Natural killer cell treated with Interleukin-12 subunit alpha and Interleukin-12 subunit beta and Interleukin-15 and Interleukin-18, amount 100 ng/mL, for 72 hours (primary cell): ENCODE data around the gene DNAJB12. TPM values are rescaled to one million over a fixed set of nuclear protein-coding genes. Genes with fewer than 3 reads are reported as not detected.
"Not testable (repeated sequence)": the region's sequence is repeated elsewhere in the genome, so short reads cannot be mapped to it uniquely, and the experiment has no call there.

ENCODE experiments used
- ATAC-seq, 2 donors: fragments of 150-1000 bp; cut with Tn5 transposase in 1 of 2; sonication (Bioruptor Pico), chemical (Tn5 transposase) in 1 of 2; 2 replicates each; pipeline ENCODE4 v1.10.0; 2021
- DNase-seq: peaks from one replicate; pipeline ENCODE4 v3.0.0; 2022; ENCODE audit warnings: low spot score
- H3K27ac Mint-ChIP-seq, 2 donors: 1 replicate in 1 of 2; 2 replicates in 1 of 2; pipeline ENCODE4 v1.8.0; 2022; ENCODE audit warnings: mixed read lengths in 2 of 2, mild to moderate bottlenecking in 1 of 2, moderate library complexity in 1 of 2
- H3K27me3 Mint-ChIP-seq, 2 donors: 1 replicate in 1 of 2; 2 replicates in 1 of 2; pipeline ENCODE4 v1.8.0; 2022; ENCODE audit warnings: mixed read lengths in 2 of 2
- H3K36me3 Mint-ChIP-seq: one replicate; pipeline ENCODE4 v1.8.0; 2022; ENCODE audit warnings: mixed read lengths
- H3K4me1 Mint-ChIP-seq, 2 donors: 1 replicate in 1 of 2; 2 replicates in 1 of 2; pipeline ENCODE4 v1.8.0; 2022; ENCODE audit warnings: low read depth in 2 of 2, mixed read lengths in 2 of 2, mild to moderate bottlenecking in 1 of 2
- H3K4me3 Mint-ChIP-seq: one replicate; pipeline ENCODE4 v1.8.0; 2022; ENCODE audit warnings: mixed read lengths
- H3K9me3 Mint-ChIP-seq: 2 replicates; pipeline ENCODE4 v1.8.0; 2022; ENCODE audit warnings: mixed read lengths
- total RNA-seq, 2 donors: library from RNA; stranded (reverse); gene quantifications; one replicate each; pipeline ENCODE4 v1.2.3, GENCODE V29; 2022

DNAJB12 gene
- total RNA-seq, 2 donors from 2014 or later = 39.5 to 39.7 TPM

DNA sequence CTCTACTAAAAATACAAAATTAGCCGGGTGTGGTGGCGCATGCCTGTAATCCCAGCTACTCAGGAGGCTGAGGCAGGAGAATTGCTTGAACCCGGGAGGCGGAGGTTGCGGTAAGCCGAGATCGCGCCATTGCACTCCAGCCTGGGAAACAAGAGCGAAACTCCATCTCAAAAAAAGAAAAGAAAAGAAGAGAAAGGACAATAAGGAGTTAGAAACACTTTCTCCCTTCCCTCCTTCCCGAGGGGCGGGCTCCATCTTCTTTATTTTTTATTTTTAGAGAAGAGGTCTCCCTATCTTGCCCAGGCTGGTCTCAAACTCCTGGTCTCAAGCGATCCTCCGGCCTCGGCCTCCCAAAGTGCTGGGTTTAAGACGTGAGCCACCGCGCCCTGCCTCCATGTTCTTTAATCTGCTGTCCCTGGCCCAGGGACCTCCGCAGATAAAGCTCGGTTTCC is 57.9 kb downstream of the DNAJB12 start:
- not testable (repeated sequence) for H3K27me3 Mint-ChIP-seq, H3K36me3 Mint-ChIP-seq, H3K9me3 Mint-ChIP-seq, DNase-seq, ATAC-seq
- Mint-ChIP-seq H3K4me1 (peaks cover 62 to 63% of the 10 kb centered on the region in 2 donors), H3K4me3 (peak overlapping the region; percentile 87), H3K27ac (peak overlapping the region; percentile 97 to 99)

DNA sequence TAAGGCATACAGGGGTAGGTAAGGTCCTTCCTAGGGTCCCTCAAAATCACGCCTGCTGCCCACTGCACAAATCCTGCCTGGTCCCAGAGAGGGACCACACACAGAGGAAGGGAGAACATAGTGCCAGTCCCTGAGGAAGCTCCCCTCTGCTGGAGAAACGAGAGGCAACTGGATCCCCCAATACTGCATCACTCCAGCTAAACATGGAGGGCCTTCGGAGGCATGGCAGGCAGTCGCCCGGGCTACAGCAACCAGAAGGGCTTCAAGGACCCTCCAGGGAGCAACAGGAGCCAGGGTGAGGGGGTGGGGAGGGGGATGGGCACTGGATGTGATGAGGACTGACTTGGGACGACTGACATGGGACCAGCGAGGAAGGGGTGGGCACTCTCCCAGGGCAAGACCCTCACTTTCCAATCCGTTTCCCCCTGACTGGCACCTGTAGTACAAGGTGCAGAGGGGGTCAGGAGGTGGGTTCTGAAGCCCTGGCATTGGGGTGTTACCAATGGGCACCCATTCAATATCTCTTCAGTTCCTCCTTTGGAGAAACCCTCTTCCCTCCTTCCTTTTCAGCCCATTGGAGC is 59.3 kb downstream of the DNAJB12 start:
- no peaks in the 10 kb centered on the region for H3K36me3 Mint-ChIP-seq
- DNase-seq = no peak
- ATAC-seq = no peak
- H3K4me1 Mint-ChIP-seq = peaks cover 55 to 60% of the 10 kb centered on the region in 2 donors
- H3K27ac Mint-ChIP-seq = peak overlapping the region; percentile 97 to 99
- no peaks in the 10 kb centered on the region for H3K9me3 Mint-ChIP-seq
- H3K4me3 Mint-ChIP-seq = peak overlapping the region; percentile 80
- no peaks in the 10 kb centered on the region for H3K27me3 Mint-ChIP-seq

DNA sequence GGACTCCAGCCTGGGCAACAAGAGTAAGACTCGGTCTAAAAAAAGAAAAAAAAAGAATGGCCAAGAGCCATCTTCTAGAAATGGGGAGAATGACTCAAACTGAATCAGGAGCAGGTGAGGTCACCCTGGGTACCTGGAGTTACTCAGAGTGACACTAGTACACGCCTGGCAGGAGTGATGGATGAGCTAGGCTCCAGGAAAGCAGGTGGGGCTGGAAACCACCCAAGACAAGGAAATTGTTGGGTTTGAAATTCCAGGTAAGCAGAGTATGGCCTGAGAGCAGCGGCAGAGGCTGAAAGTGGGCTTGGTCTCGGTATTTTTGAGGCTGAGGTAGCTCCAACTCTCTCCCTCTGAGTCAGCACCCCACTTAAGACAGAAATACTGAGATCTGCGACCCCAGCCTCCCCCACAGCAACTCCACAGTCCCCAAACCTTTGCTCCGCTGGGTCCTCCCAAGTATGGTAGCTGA is 62.5 kb downstream of the DNAJB12 start:
- Mint-ChIP-seq H3K36me3 (no peaks in the 10 kb centered on the region), H3K9me3 (no peaks in the 10 kb centered on the region), H3K4me3 (peak overlapping the region; percentile 39), H3K27ac (peak overlapping the region; percentile 60 to 99), H3K4me1 (peaks cover 43 to 44% of the 10 kb centered on the region in 2 donors), H3K27me3 (no peaks in the 10 kb centered on the region)
- DNase-seq (no peak), ATAC-seq (no peak)

DNA sequence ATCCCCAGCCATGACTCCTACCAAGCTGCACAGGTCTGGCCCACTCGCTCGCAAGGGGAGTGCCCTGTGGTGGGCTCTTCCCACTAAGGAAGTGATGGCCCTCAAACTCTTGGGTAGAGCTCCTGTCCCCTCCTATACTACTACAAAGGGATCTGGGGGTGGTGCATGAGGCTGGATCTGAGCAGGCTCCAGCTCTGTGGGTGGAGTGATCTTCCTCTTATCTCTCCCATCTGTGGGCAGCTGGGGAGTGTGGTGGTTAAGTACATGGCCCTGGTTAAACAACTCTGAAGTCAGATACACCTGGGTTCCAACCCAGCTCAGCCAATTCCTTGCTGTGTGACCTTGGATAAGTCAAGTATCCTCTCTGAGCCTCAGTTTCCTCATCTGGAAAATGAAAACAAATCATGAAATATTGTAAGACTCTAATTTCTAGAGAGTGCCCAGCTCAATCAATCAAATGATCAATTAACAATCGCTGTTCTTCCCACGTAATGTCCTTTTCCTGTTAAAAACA is 63.6 kb downstream of the DNAJB12 start:
- H3K27me3 Mint-ChIP-seq = no peaks in the 10 kb centered on the region
- no peaks in the 10 kb centered on the region for H3K9me3 Mint-ChIP-seq
- no peak overlapping the region for H3K4me3 Mint-ChIP-seq
- H3K36me3 Mint-ChIP-seq = no peaks in the 10 kb centered on the region
- DNase-seq (no peak), ATAC-seq (no peak)
- H3K27ac Mint-ChIP-seq = peak overlapping the region in 1 of 2 donors; percentile 99
- peaks cover 40 to 44% of the 10 kb centered on the region in 2 donors for H3K4me1 Mint-ChIP-seq

DNA sequence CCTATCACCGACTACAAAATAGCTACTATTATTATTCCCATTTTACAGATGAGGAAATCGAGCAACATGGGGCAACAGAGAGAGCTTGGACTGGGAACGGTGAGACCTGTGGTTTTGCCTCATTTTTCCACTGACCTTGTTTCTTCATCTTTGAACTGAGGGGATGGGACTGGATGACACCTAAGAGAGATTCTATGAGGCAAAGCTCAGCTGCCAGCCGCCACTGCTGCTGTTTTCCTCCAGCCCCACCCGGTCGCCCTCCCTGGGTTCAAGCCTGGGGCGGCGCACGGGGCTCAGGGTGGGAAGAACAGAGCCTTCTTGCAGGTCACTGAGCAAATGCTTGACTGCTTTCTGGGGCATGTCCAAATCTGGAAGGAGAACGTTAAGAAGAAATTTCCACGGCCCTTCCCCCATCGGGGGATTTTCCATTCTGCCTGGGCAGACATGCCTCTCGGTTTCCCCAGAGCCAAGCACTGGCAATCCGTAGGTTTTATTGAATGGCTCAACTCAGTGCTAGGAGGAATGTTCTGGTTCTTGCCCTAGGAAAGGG is 68.7 kb downstream of the DNAJB12 start:
- H3K9me3 Mint-ChIP-seq = no peaks in the 10 kb centered on the region
- H3K27me3 Mint-ChIP-seq = no peaks in the 10 kb centered on the region
- H3K4me1 Mint-ChIP-seq = peaks cover 16 to 19% of the 10 kb centered on the region in 2 donors
- no peaks in the 10 kb centered on the region for H3K36me3 Mint-ChIP-seq
- peak overlapping the region in 1 of 2 donors; percentile 37 for H3K27ac Mint-ChIP-seq
- H3K4me3 Mint-ChIP-seq = no peak overlapping the region
- ATAC-seq (no peak), DNase-seq (no peak)

DNA sequence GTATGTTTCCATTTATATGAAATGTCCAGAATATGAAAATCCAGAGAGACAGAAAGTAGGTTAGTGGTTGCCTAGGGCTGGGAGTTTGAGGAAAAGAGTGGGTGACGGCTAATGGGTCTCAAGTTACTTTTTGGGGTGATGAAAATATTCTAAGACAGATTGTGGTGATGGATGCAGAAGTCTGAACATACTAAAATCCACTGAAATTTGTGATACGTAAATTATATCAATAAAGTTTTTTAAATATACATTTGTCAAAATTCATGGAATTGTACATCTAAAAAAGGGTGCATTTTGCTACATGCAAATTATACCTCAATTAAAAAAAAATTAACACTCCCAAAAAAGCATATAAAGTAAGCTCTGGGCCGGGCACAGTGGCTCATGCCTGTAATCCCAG is 71.6 kb downstream of the DNAJB12 start:
- Mint-ChIP-seq H3K27ac (no peak overlapping the region), H3K4me3 (no peak overlapping the region), H3K9me3 (no peaks in the 10 kb centered on the region)

More for the DNA sequence above, 71.6 kb downstream of the DNAJB12 start:
- no peaks in the 10 kb centered on the region for H3K36me3 Mint-ChIP-seq
- no peak for ATAC-seq
- DNase-seq = no peak
- peaks cover 25 to 28% of the 10 kb centered on the region in 2 donors for H3K4me1 Mint-ChIP-seq
- H3K27me3 Mint-ChIP-seq = no peaks in the 10 kb centered on the region

Other genes with a start within 250 kb of the DNAJB12 start
- gene ANAPC16, start 138.9 kb downstream of the DNAJB12 start, total RNA-seq = 10 to 100 TPM; 39.6 to 79.3 TPM
- 10 to 100 TPM; 30.9 to 35.7 TPM for gene ASCC1, start 138.6 kb downstream of the DNAJB12 start, total RNA-seq
- 100 to 1,000 TPM; 189 to 207 TPM for gene DDIT4, start 81.0 kb downstream of the DNAJB12 start, total RNA-seq